Measurements from ENCODE around the gene MNT. TPM values are rescaled to one million over a fixed set of nuclear protein-coding genes. Genes with fewer than 3 reads are reported as not detected.
A peak's percentile ranks its signal among the peaks of the same experiment; 100 is the strongest.

Gene MNT
- polyA plus RNA-seq, 1 donor from 2014 or later, result 6.1 TPM

DNA sequence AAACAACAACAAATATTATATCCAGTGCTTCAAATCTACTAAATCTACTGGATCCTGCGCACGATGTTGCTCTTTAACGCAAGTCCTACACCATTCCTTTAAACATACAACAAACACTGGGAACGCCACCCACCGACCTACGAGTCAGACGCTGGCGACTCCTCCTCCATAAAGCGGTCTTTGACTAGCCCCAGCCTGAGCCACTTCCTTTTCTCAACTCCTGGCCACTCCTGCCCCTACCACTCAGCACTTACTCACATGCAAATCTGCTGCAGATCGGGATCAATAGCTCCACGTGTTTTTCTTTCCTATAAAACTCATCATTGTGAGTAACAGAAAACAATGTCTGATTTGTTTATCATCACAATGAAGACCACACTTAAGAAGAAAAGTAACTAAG is 32.8 kb upstream of the MNT start:
- Histone ChIP-seq H3K4me3 (ENCODE audit: low read length) (peak overlapping the region; percentile 59), H3K9me2 (ENCODE audit: insufficient read depth, low read length) (no peaks in the 10 kb centered on the region), H3K79me2 (replicated peaks; ENCODE audit: insufficient read depth, low read length) (no peaks in the 10 kb centered on the region), H4K20me1 (ENCODE audit: insufficient read depth) (no peaks in the 10 kb centered on the region), H3K36me3 (ENCODE audit: insufficient read depth, low read length) (no peaks in the 10 kb centered on the region), H2AFZ (ENCODE audit: low read depth, low read length) (no peak overlapping the region), H3K9ac (ENCODE audit: low read length) (peak overlapping the region; percentile 85), H3F3A (ENCODE audit: insufficient read depth, low read length, poor library complexity, severe bottlenecking) (peaks cover 10% of the 10 kb centered on the region), H3K9me3 (ENCODE audit: low read length) (no peaks in the 10 kb centered on the region), H3K27ac (ENCODE audit: low read length) (peak overlapping the region; percentile 100), H3K27me3 (ENCODE audit: insufficient read depth, low read depth, low read length) (no peaks in the 10 kb centered on the region), H3K4me2 (ENCODE audit: low read length) (peak overlapping the region; percentile 83)
- TF ChIP-seq MXI1 (conservative IDR thresholded peaks at IDR 0.05; ENCODE audit: poor library complexity, severe bottlenecking), result no peak
- TF ChIP-seq, protein P1, sequence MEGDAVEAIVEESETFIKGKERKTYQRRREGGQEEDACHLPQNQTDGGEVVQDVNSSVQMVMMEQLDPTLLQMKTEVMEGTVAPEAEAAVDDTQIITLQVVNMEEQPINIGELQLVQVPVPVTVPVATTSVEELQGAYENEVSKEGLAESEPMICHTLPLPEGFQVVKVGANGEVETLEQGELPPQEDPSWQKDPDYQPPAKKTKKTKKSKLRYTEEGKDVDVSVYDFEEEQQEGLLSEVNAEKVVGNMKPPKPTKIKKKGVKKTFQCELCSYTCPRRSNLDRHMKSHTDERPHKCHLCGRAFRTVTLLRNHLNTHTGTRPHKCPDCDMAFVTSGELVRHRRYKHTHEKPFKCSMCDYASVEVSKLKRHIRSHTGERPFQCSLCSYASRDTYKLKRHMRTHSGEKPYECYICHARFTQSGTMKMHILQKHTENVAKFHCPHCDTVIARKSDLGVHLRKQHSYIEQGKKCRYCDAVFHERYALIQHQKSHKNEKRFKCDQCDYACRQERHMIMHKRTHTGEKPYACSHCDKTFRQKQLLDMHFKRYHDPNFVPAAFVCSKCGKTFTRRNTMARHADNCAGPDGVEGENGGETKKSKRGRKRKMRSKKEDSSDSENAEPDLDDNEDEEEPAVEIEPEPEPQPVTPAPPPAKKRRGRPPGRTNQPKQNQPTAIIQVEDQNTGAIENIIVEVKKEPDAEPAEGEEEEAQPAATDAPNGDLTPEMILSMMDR (IDR thresholded peaks at IDR 0.05; ENCODE audit: poor library complexity, severe bottlenecking), result no peak
- no peak for TF ChIP-seq RAD21 (conservative IDR thresholded peaks at IDR 0.05)
- TF ChIP-seq, protein P2, sequence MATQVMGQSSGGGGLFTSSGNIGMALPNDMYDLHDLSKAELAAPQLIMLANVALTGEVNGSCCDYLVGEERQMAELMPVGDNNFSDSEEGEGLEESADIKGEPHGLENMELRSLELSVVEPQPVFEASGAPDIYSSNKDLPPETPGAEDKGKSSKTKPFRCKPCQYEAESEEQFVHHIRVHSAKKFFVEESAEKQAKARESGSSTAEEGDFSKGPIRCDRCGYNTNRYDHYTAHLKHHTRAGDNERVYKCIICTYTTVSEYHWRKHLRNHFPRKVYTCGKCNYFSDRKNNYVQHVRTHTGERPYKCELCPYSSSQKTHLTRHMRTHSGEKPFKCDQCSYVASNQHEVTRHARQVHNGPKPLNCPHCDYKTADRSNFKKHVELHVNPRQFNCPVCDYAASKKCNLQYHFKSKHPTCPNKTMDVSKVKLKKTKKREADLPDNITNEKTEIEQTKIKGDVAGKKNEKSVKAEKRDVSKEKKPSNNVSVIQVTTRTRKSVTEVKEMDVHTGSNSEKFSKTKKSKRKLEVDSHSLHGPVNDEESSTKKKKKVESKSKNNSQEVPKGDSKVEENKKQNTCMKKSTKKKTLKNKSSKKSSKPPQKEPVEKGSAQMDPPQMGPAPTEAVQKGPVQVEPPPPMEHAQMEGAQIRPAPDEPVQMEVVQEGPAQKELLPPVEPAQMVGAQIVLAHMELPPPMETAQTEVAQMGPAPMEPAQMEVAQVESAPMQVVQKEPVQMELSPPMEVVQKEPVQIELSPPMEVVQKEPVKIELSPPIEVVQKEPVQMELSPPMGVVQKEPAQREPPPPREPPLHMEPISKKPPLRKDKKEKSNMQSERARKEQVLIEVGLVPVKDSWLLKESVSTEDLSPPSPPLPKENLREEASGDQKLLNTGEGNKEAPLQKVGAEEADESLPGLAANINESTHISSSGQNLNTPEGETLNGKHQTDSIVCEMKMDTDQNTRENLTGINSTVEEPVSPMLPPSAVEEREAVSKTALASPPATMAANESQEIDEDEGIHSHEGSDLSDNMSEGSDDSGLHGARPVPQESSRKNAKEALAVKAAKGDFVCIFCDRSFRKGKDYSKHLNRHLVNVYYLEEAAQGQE (IDR thresholded peaks at IDR 0.05; ENCODE audit: borderline replicate concordance), result no peak
- TF ChIP-seq TAF1 (IDR thresholded peaks at IDR 0.05; ENCODE audit: low read depth), result no peak
- TF ChIP-seq EZH2 (IDR thresholded peaks at IDR 0.05; ENCODE audit: borderline replicate concordance, insufficient read depth, low read length, poor library complexity, severe bottlenecking), result no peak
- TF ChIP-seq POLR2AphosphoS5 (IDR thresholded peaks at IDR 0.05), result no peak
- no peak for TF ChIP-seq EP300 (conservative IDR thresholded peaks at IDR 0.05; ENCODE audit: poor library complexity, severe bottlenecking)
- no peak for TF ChIP-seq SMC3 (conservative IDR thresholded peaks at IDR 0.05; ENCODE audit: poor library complexity)

DNA sequence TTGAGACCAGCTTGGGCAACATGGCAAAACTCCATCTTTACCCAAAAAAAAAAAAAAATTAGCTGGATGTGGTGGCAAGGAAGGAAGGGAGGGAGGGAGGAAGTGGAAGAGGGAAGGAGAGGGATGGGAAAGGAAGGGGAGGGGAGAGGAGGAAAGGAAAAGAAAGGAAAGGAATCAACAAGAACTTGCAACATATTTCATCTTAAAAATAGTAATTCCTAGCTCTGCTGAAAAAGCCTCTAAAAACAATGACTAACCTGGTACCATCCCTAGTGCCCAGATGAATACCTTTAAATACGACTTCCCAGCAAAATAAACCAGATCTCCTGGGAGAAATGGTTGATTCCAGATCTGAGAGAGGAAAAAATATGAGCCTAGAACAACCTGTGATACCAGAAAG is 27.1 kb upstream of the MNT start:
- TF ChIP-seq EP300 (conservative IDR thresholded peaks at IDR 0.05; ENCODE audit: poor library complexity, severe bottlenecking) (no peak), RAD21 (conservative IDR thresholded peaks at IDR 0.05) (no peak), POLR2AphosphoS5 (IDR thresholded peaks at IDR 0.05) (no peak), EZH2 (IDR thresholded peaks at IDR 0.05; ENCODE audit: borderline replicate concordance, insufficient read depth, low read length, poor library complexity, severe bottlenecking) (no peak), TAF1 (IDR thresholded peaks at IDR 0.05; ENCODE audit: low read depth) (no peak), MXI1 (conservative IDR thresholded peaks at IDR 0.05; ENCODE audit: poor library complexity, severe bottlenecking) (no peak), SMC3 (conservative IDR thresholded peaks at IDR 0.05; ENCODE audit: poor library complexity) (no peak)
- TF ChIP-seq, protein P1 (IDR thresholded peaks at IDR 0.05; ENCODE audit: poor library complexity, severe bottlenecking), result no peak
- TF ChIP-seq, protein P2 (IDR thresholded peaks at IDR 0.05; ENCODE audit: borderline replicate concordance), result no peak
- Histone ChIP-seq H3K9ac (ENCODE audit: low read length) (no peak overlapping the region), H3K4me3 (ENCODE audit: low read length) (no peak overlapping the region), H3K79me2 (replicated peaks; ENCODE audit: insufficient read depth, low read length) (no peaks in the 10 kb centered on the region), H3K9me3 (ENCODE audit: low read length) (no peaks in the 10 kb centered on the region), H3K27ac (ENCODE audit: low read length) (no peak overlapping the region), H3K36me3 (ENCODE audit: insufficient read depth, low read length) (no peaks in the 10 kb centered on the region), H4K20me1 (ENCODE audit: insufficient read depth) (no peaks in the 10 kb centered on the region), H2AFZ (ENCODE audit: low read depth, low read length) (no peak overlapping the region), H3F3A (ENCODE audit: insufficient read depth, low read length, poor library complexity, severe bottlenecking) (peaks cover 1% of the 10 kb centered on the region), H3K9me2 (ENCODE audit: insufficient read depth, low read length) (no peaks in the 10 kb centered on the region), H3K4me2 (ENCODE audit: low read length) (no peak overlapping the region), H3K27me3 (ENCODE audit: insufficient read depth, low read depth, low read length) (no peaks in the 10 kb centered on the region)

Data from neural cell (in vitro differentiated cells).